ENCODE data around the gene FERMT2. TPM values are rescaled to one million over a fixed set of nuclear protein-coding genes. Genes with fewer than 3 reads are reported as not detected.
"Not testable (repeated sequence)": the region's sequence is repeated elsewhere in the genome, so short reads cannot be mapped to it uniquely, and the experiment has no call there.

Gene FERMT2
- total RNA-seq, 1 donor from 2014 or later, result 125 TPM

GRCh38 chr14:52868911-52869618 is 81.8 kb downstream of the FERMT2 start:
- no peak for DNase-seq (ENCODE audit: low spot score)

DNA sequence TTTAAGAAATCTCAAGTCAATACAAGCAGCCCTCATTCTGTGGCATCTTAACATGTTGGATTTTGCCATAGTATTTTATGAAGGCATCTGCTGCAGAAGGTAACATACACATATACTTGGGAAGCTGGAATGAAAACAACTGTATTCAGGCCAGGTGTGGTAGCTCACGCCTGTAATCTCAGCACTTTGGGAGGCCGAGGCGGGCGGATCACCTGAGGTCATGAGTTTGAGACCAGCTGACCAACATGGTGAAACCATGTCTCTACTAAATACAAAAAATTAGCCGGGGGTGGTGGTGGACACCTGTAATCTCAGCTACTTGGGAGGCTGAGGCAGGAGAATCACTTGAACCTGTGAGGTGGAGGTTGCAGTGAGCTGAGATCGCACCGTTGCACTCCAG is 86.0 kb downstream of the FERMT2 start:
- not testable (repeated sequence) for DNase-seq (ENCODE audit: low spot score)

- no peak for DNase-seq (ENCODE audit: low spot score)
These were observed 87.5 kb downstream of the FERMT2 start for GRCh38 chr14:52863334-52863700.

- no peak for DNase-seq (ENCODE audit: low spot score)
These were observed 88.1 kb downstream of the FERMT2 start for GRCh38 chr14:52862632-52863333.

DNA sequence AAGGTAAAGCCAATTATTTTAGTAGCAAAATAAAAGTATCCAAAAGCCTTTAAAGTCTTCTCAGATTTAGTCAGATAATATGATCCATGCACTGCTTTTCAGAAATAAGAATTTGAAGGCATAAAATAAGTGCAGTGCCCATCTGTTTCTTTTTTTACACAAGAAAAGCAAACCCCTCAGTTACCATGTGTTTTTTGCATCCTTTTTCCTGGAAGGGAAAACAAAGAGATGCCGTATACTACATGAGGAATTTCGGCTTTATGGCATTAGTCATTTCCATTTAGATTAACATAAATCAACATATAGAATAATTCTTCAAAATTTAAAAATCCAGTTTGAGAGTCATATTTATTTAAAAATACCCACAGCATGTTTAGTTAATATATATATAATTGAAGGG is 89.4 kb downstream of the FERMT2 start:
- no peak for DNase-seq (ENCODE audit: low spot score)

DNA sequence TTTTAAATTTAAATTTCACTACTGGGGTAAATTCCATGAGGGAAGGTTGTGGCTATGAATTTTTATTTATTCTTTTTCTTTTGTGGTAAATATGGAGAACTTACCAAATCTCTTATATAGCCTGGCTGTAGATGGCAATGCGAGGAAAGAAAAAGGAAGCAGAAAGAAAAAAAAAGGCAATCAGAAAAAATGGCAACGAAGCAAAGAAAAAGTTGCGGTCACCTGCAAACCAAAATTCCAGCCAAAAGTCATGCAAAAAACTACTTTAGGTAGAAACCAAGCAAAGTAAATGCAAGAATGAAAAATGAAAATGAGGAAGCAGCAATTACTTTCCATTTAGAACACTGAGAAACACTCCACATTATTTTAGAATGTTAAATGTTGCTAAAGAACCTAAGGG is 89.9 kb downstream of the FERMT2 start:
- no peak for DNase-seq (ENCODE audit: low spot score)

- no peak for DNase-seq (ENCODE audit: low spot score)
These were observed 90.6 kb downstream of the FERMT2 start for GRCh38 chr14:52860209-52860608.

DNA sequence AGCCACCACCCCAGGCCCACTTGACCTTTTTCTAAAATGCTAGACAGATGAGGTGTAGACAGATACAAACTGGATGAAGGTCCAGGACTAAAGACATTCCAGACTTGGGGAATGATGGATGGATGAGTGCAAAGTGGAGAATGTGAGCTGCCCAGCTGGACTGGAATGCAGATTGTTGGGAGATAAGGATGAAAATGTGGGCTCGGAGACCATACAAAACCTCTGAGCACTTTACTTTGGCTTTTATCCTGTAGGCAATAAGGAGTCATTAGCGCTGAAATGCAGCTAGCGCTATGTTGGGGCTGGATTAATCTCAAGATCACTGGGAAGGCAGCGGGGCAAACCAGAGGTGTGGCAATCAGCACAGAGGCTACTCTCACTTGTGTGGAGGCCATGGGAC is 94.7 kb downstream of the FERMT2 start:
- no peak for DNase-seq (ENCODE audit: low spot score)

- DNase-seq (ENCODE audit: low spot score), result no peak
These were observed 97.4 kb downstream of the FERMT2 start for GRCh38 chr14:52853522-52853854.

DNA sequence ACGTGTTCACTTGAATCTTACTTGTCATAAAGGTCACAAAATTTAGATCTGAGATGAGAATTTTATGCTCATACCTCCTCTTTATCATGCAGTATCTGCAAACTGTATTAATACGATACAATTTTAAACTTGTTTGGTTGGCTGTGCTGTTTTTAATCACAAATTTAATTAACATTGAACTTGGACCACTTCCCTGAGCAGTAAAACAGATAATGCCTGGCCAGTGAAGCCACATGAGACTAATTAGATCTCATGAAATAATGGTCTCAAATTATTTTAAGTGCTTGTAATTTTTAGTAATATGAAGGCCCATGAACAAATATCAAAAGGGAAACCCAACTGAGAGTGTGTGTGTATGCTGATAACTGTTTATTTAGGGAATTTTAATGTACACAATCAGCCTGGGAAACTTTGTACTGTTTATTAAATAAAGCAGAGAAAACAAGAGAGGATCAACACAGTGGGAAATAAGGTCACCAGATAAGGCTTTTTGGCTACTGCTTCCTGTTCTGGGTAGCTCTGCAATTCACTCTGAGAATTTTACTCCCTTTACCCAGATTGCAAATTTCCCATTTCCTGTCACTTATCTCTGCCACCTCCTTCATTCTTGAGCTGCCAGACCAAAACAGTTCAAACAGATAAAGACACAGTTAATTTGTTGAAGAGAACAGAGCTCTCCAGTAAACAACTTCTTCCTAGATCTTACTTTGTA is 97.9 kb downstream of the FERMT2 start:
- no peak for DNase-seq (ENCODE audit: low spot score)

- DNase-seq (ENCODE audit: low spot score), result no peak
These were observed 100.4 kb downstream of the FERMT2 start for GRCh38 chr14:52850451-52850909.

DNA sequence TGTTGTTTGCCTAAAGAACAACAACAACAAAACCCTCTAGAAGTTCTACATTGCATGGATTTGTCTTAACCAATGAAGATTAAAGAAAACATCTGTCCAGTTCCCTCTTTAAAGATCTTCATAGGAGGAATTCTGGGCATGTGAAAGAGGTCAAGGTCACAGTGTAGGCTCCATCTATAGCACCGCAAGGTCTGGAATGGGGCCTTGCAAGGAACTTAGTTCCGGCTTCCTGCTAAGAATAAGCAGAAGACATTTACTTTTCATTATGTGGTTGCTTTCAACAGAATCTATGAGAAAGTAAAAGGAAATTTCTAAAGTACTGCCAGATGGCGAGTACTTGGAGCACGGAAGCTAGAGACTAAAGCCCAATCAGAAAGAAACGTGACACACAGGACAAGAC is 102.2 kb downstream of the FERMT2 start:
- DNase-seq (ENCODE audit: low spot score), result no peak

DNA sequence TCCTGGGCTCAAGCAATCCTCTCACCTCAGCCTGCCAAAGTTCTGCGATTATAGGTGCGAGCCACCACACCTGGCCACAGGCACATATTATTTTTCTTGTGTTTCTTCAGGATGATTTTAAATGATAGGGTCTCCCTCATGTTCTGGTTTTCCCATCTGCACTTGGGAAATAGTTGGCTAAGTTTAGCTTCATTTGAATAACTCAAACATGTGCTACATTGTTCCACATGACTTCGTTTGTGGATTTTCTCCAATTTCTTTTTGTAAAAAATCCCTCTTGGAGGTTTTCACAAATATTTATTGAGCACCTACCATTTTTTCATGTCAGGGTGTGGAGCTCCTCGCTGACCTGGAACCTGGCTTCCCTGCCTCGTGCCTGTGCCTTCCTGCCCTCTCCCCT is 104.3 kb downstream of the FERMT2 start:
- no peak for DNase-seq (ENCODE audit: low spot score)

DNA sequence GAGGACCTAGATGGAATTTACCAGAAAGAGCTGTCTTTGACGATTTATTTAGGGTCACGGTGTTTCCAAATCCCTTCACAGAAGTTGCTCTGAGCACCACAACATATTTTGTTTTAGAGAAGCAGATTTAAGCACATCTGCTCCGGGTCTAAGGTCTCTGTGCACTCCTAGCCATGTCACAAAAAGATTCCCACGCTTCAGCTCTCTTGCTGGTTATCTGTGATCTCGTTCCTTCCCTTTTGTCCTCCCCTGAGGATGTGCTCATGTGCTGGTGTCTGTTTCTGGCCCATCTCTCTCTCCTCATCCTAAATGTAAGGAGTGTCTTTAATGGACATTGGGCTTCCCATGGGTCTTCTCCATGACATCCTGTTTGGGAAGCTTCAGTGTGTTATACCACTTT is 105.8 kb downstream of the FERMT2 start:
- no peak for DNase-seq (ENCODE audit: low spot score)

DNA sequence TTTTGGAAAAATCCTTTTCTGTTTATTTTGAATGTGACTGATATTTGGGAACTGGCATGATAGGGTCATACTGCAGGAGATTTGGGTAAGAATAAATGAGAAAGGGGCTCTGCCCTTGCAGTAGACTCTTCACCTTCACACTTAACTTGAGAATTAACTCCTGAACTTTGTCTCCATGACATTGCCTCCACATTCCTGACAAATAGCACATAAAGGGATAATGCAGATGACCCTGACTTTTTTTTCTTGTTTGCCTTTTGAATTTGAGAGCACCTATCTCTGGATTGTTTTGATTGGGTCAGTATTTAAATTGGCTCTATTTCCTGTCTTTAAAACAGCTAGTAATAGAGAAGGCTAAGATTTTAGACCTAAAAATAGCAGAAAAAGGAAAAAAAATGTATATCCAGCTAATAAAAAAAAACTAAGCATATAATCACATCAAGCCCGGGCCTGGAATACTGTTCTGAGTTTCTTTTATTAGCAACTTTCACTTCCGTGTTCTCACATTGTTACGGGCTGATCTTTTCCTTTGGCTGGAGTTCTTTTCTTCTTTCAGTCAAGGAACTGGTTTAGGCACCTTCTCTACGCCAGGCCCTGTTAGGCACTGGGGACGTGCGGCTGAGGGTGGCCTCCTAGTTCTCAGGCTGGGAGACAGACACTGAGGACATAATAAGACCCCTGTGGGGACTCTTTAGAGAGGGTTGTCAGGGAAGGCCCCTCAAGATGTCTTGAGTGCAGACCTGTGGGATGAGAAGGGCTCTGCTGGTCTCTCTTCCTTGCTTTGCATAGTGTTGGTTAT is 106.4 kb downstream of the FERMT2 start:
- DNase-seq (ENCODE audit: low spot score), result no peak

DNA sequence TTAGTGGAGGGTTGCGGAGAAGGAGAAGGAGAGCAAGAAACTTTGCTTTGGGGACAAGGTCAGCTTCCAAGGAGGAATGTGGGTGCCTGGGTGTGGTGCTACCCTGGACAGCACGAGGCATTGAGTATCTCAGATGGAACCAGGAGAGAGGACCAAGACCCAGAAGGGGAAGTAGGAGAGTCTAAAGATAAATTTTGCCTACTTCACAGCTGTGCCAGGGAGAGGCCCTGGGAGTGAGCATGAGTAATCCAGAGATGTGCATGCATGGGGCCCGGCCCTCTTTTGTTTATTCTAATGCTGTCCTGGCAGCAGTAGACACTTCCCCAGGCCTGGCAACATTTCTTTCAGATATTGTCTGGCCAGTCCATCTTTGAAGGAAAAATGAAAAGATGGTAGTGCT is 110.0 kb downstream of the FERMT2 start:
- peak; percentile 18 for DNase-seq (ENCODE audit: low spot score)

DNA sequence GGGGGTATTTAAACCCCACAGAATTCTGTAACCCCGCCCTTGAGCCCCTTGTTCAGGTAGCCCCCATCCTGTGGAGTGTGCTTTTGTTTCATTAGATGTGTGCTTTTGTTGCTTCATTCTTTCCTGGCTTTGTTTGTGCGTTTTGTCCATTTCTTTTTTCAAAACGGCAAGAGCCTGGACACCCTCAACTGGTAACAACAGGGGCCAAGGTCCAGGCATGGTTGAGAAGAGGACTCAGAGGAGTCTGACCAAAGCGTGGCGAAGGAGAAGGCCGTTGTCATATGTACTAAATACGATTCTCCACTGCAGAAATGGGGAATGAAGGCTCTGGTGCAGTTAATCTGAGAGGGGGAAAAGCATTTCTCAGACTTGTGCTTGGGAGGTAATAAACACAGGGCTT is 113.4 kb downstream of the FERMT2 start:
- no peak for DNase-seq (ENCODE audit: low spot score)

DNA sequence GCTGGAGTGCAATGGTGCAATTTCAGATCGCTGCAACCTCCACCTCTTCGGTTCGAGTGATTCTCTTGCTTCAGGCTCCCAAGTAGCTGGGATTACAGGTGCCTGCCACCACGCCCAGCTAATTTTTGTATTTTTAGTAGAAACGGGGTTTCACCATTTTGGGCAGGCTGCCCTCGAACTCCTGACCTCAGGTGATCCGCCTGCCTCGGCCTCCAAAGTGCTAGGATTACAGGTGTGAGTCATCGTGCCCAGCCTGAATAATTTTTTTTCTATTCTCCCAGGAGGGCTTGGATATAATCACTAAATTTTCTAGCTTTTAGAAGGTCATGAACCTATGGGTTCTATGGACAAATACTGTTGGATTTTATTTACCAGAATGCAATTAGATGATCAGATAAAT is 114.8 kb downstream of the FERMT2 start:
- DNase-seq (ENCODE audit: low spot score), result no peak

- no peak for DNase-seq (ENCODE audit: low spot score)
These were observed 115.5 kb downstream of the FERMT2 start for GRCh38 chr14:52835122-52835903.

- no peak for DNase-seq (ENCODE audit: low spot score)
These were observed 116.4 kb downstream of the FERMT2 start for GRCh38 chr14:52834440-52834842.

DNA sequence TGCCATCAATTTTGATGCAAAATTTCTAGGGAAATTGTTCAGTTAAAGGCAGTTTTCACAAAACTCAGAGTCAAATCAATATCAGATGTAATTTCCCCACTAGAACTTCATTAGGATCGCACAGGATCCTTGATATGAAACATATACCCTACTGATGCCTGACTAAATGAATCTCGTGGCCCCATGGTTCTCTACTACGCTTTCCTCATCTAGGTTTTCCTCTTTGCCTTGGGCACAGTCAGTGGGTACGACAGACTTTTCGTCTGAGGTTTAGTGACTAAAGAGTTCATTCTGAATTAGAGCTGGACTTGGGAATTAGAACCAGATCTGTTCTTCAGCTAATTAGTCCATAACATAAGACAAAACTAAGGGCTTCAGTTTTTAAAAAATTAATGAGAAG is 117.0 kb downstream of the FERMT2 start:
- no peak for DNase-seq (ENCODE audit: low spot score)

Data from mucosa of gallbladder (tissue), 1 donor.